ENCODE measurements around the gene HDHD3. TPM values are rescaled to one million over a fixed set of nuclear protein-coding genes. Genes with fewer than 3 reads are reported as not detected.

The HDHD3 gene
- total RNA-seq, 1 donor from 2014 or later, result 8.8 TPM

DNA sequence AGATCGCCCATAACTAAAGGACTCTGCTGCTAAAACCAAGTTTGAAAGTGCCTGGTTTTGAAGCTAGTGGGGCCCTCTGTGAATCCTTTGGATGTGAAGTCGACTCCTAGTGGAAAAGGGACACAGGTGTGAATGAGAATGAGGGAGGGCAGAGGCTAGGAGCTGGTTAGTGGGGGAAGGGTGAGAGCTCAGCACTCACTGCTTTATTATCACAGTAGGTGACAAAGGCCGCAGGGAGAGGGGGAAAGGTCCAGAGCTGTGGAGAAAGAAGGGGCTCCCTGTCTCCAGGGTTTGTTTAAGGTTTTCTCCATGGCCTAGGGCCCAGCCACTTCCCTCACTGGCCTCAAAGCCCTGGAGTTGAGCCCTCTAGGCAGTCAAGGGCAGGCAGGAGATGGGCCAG lies 3.5 kb downstream of the HDHD3 start:
- Histone ChIP-seq H3K4me2 (ENCODE audit: low read length) (no peak overlapping the region), H2AFZ (ENCODE audit: low read depth, low read length) (no peak overlapping the region), H3K36me3 (ENCODE audit: insufficient read depth, low read length) (no peaks in the 10 kb centered on the region), H3K9me3 (ENCODE audit: insufficient read depth, low read depth, low read length) (no peaks in the 10 kb centered on the region), H3K9ac (ENCODE audit: low read length) (no peak overlapping the region), H3K27ac (ENCODE audit: low read depth, low read length) (no peak overlapping the region), H4K20me1 (ENCODE audit: insufficient read depth, low read length) (peaks cover 11% of the 10 kb centered on the region), H3K27me3 (ENCODE audit: insufficient read depth, low read length) (no peaks in the 10 kb centered on the region), H3K4me1 (ENCODE audit: insufficient read depth, low read length) (peaks cover 6% of the 10 kb centered on the region), H3K79me2 (ENCODE audit: insufficient read depth, low read length) (no peaks in the 10 kb centered on the region), H3K4me3 (ENCODE audit: insufficient read depth, low read depth, low read length) (no peak overlapping the region)
- Mint-ChIP-seq H3K27ac (ENCODE audit: unreplicated experiment) (no peak overlapping the region), H3K36me3 (ENCODE audit: low read depth, unreplicated experiment) (no peaks in the 10 kb centered on the region), H3K4me1 (ENCODE audit: low read depth, unreplicated experiment) (peaks cover 6% of the 10 kb centered on the region), H3K27me3 (ENCODE audit: low read depth, unreplicated experiment) (peaks cover 2% of the 10 kb centered on the region), H3K9me3 (ENCODE audit: unreplicated experiment) (no peaks in the 10 kb centered on the region), H3K4me3 (ENCODE audit: unreplicated experiment) (no peak overlapping the region)
- FAIRE-seq, result no peak
- TF ChIP-seq EZH2 (IDR thresholded peaks at IDR 0.05; ENCODE audit: insufficient read depth, low read length), result no peak
- TF ChIP-seq, protein P1, sequence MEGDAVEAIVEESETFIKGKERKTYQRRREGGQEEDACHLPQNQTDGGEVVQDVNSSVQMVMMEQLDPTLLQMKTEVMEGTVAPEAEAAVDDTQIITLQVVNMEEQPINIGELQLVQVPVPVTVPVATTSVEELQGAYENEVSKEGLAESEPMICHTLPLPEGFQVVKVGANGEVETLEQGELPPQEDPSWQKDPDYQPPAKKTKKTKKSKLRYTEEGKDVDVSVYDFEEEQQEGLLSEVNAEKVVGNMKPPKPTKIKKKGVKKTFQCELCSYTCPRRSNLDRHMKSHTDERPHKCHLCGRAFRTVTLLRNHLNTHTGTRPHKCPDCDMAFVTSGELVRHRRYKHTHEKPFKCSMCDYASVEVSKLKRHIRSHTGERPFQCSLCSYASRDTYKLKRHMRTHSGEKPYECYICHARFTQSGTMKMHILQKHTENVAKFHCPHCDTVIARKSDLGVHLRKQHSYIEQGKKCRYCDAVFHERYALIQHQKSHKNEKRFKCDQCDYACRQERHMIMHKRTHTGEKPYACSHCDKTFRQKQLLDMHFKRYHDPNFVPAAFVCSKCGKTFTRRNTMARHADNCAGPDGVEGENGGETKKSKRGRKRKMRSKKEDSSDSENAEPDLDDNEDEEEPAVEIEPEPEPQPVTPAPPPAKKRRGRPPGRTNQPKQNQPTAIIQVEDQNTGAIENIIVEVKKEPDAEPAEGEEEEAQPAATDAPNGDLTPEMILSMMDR (IDR thresholded peaks at IDR 0.05; ENCODE audit: insufficient read depth, low read depth, low read length), result no peak
- DNase-seq (ENCODE audit: low read depth), result no peak

DNA sequence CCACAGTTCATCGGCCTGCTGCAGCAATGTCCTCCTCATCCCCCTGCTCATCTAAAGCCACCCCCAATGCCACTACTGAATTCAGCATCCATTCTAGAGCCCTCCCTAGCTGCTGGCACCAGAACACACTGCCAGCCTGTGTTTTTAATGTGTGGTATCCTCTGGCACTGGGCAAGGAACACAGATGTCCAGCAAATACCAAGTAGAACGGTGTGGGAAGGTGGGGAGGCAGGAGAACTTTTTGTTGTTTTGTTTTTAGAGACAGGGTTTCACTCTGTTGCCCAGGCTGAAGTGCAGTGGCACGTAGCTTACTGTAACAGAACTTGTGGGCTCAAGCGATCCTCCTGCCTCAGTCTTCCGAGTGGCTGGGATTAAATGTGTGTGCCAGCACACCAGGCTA lies 4.7 kb downstream of the HDHD3 start:
- Mint-ChIP-seq H3K4me1 (ENCODE audit: low read depth, unreplicated experiment) (peaks cover 6% of the 10 kb centered on the region), H3K9me3 (ENCODE audit: unreplicated experiment) (no peaks in the 10 kb centered on the region), H3K27me3 (ENCODE audit: low read depth, unreplicated experiment) (peaks cover 5% of the 10 kb centered on the region), H3K36me3 (ENCODE audit: low read depth, unreplicated experiment) (no peaks in the 10 kb centered on the region), H3K4me3 (ENCODE audit: unreplicated experiment) (no peak overlapping the region), H3K27ac (ENCODE audit: unreplicated experiment) (no peak overlapping the region)
- Histone ChIP-seq H3K9me3 (ENCODE audit: insufficient read depth, low read depth, low read length) (no peaks in the 10 kb centered on the region), H3K9ac (ENCODE audit: low read length) (no peak overlapping the region), H3K27ac (ENCODE audit: low read depth, low read length) (no peak overlapping the region), H3K79me2 (ENCODE audit: insufficient read depth, low read length) (no peaks in the 10 kb centered on the region), H3K4me1 (ENCODE audit: insufficient read depth, low read length) (peaks cover 6% of the 10 kb centered on the region), H4K20me1 (ENCODE audit: insufficient read depth, low read length) (peaks cover 11% of the 10 kb centered on the region), H3K36me3 (ENCODE audit: insufficient read depth, low read length) (no peaks in the 10 kb centered on the region), H2AFZ (ENCODE audit: low read depth, low read length) (no peak overlapping the region), H3K27me3 (ENCODE audit: insufficient read depth, low read length) (no peaks in the 10 kb centered on the region), H3K4me2 (ENCODE audit: low read length) (no peak overlapping the region), H3K4me3 (ENCODE audit: insufficient read depth, low read depth, low read length) (no peak overlapping the region)
- TF ChIP-seq EZH2 (IDR thresholded peaks at IDR 0.05; ENCODE audit: insufficient read depth, low read length), result no peak
- TF ChIP-seq, protein P1 (IDR thresholded peaks at IDR 0.05; ENCODE audit: insufficient read depth, low read depth, low read length), result no peak
- DNase-seq (ENCODE audit: low read depth), result no peak
- FAIRE-seq, result no peak

DNA sequence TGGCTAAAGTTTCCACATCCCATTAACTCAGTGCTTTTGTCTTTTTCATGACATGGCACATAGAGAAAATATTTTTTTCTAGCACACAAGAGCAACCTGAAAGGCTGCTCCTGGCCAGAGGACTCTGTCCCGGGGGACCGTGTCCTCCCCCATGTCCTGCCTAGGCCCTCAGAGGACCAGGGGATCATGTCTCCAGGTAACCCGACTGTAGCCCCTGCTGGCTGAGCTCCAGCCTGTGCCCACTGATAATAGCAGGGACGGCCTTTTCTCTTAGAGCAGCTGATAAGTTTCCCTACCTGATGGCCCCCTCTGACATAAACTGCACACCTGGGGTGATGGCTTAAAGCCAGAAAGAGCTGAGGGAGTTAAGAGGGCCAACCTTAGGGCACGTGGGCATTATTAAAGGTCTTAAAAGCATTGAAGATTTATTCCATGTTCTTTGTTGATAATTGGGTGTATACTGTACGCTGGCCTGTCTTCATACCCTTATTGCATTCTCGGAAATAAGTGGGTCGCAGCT lies 5.9 kb downstream of the HDHD3 start:
- H3K36me3 ChIP-seq (ENCODE audit: insufficient read depth, low read length), result no peaks in the 10 kb centered on the region
- no peak overlapping the region for H3K4me3 Mint-ChIP-seq (ENCODE audit: unreplicated experiment)
- no peak overlapping the region for H3K27ac ChIP-seq (ENCODE audit: low read depth, low read length)
- H2AFZ ChIP-seq (ENCODE audit: low read depth, low read length), result no peak overlapping the region
- H3K9me3 ChIP-seq (ENCODE audit: insufficient read depth, low read depth, low read length), result no peaks in the 10 kb centered on the region
- peaks cover 8% of the 10 kb centered on the region for H3K27me3 Mint-ChIP-seq (ENCODE audit: low read depth, unreplicated experiment)
- no peak overlapping the region for H3K4me2 ChIP-seq (ENCODE audit: low read length)
- DNase-seq (ENCODE audit: low read depth) (no peak), FAIRE-seq (no peak)
- no peak overlapping the region for H3K4me3 ChIP-seq (ENCODE audit: insufficient read depth, low read depth, low read length)
- H3K27me3 ChIP-seq (ENCODE audit: insufficient read depth, low read length), result no peaks in the 10 kb centered on the region
- no peak overlapping the region for H3K27ac Mint-ChIP-seq (ENCODE audit: unreplicated experiment)
- no peaks in the 10 kb centered on the region for H3K79me2 ChIP-seq (ENCODE audit: insufficient read depth, low read length)
- no peak overlapping the region for H3K9ac ChIP-seq (ENCODE audit: low read length)
- no peaks in the 10 kb centered on the region for H3K36me3 Mint-ChIP-seq (ENCODE audit: low read depth, unreplicated experiment)
- no peaks in the 10 kb centered on the region for H3K9me3 Mint-ChIP-seq (ENCODE audit: unreplicated experiment)
- TF ChIP-seq EZH2 (IDR thresholded peaks at IDR 0.05; ENCODE audit: insufficient read depth, low read length), result no peak
- TF ChIP-seq, protein P1 (IDR thresholded peaks at IDR 0.05; ENCODE audit: insufficient read depth, low read depth, low read length), result no peak
- peaks cover 6% of the 10 kb centered on the region for H3K4me1 Mint-ChIP-seq (ENCODE audit: low read depth, unreplicated experiment)
- peaks cover 11% of the 10 kb centered on the region for H4K20me1 ChIP-seq (ENCODE audit: insufficient read depth, low read length)
- peaks cover 5% of the 10 kb centered on the region for H3K4me1 ChIP-seq (ENCODE audit: insufficient read depth, low read length)
